Astrocyte (in vitro differentiated cells and primary cell): ENCODE measurements around the gene ST6GALNAC6. TPM values are rescaled to one million over a fixed set of nuclear protein-coding genes. Genes with fewer than 3 reads are reported as not detected.

Experiments
- DNase-seq: peaks from one replicate; pipeline ENCODE4 v3.0.0-alpha.2; 2010; ENCODE audit warnings: low read depth
- FAIRE-seq: peaks from 2 replicates; lab custom pipeline; 2011; peaks lifted over from hg19 to GRCh38; lab: Jason Lieb, UNC
- H2AFZ ChIP-seq: 2 replicates; pipeline ENCODE4 v1.6.0; 2012; ENCODE audit warnings: low read depth, low read length, inconsistent platforms
- H3K27ac ChIP-seq: 2 replicates; pipeline ENCODE4 v1.5.1; 2011; ENCODE audit warnings: low read depth, low read length, inconsistent platforms
- H3K27me3 ChIP-seq: 2 replicates; pipeline ENCODE4 v1.6.0; 2011; ENCODE audit warnings: low read length, inconsistent platforms; ENCODE audit not compliant: insufficient read depth
- H3K36me3 ChIP-seq: 2 replicates; pipeline ENCODE4 v1.5.1; 2011; ENCODE audit warnings: low read length, inconsistent platforms; ENCODE audit not compliant: insufficient read depth
- H3K4me1 ChIP-seq: 2 replicates; pipeline ENCODE4 v1.5.1; 2011; ENCODE audit warnings: low read length, inconsistent platforms; ENCODE audit not compliant: insufficient read depth
- H3K4me2 ChIP-seq: 2 replicates; pipeline ENCODE4 v1.6.0; 2012; ENCODE audit warnings: low read length, inconsistent platforms
- H3K4me3 ChIP-seq: 2 replicates; pipeline ENCODE4 v1.5.1; 2011; ENCODE audit warnings: low read depth, mild to moderate bottlenecking, low read length, inconsistent platforms; ENCODE audit not compliant: insufficient read depth
- H3K79me2 ChIP-seq: 2 replicates; pipeline ENCODE4 v1.6.0; 2012; ENCODE audit warnings: mild to moderate bottlenecking, low read length, inconsistent platforms; ENCODE audit not compliant: insufficient read depth
- H3K9ac ChIP-seq: 2 replicates; pipeline ENCODE4 v1.6.0; 2012; ENCODE audit warnings: mild to moderate bottlenecking, low read length, inconsistent platforms
- H3K9me3 ChIP-seq: 2 replicates; pipeline ENCODE4 v1.5.1; 2012; ENCODE audit warnings: low read depth, mild to moderate bottlenecking, low read length, inconsistent platforms; ENCODE audit not compliant: insufficient read depth
- H4K20me1 ChIP-seq: 2 replicates; pipeline ENCODE4 v1.6.0; 2012; ENCODE audit warnings: low read length, inconsistent platforms; ENCODE audit not compliant: insufficient read depth
- H3K27ac Mint-ChIP-seq: one replicate; pipeline ENCODE4 v1.8.0; 2021; ENCODE audit warnings: mild to moderate bottlenecking, mixed read lengths; ENCODE audit not compliant: unreplicated experiment
- H3K27me3 Mint-ChIP-seq: one replicate; pipeline ENCODE4 v1.8.0; 2021; ENCODE audit warnings: low read depth, mixed read lengths; ENCODE audit not compliant: unreplicated experiment
- H3K36me3 Mint-ChIP-seq: one replicate; pipeline ENCODE4 v1.8.0; 2021; ENCODE audit warnings: low read depth, mixed read lengths; ENCODE audit not compliant: unreplicated experiment
- H3K4me1 Mint-ChIP-seq: one replicate; pipeline ENCODE4 v1.8.0; 2021; ENCODE audit warnings: low read depth, mixed read lengths; ENCODE audit not compliant: unreplicated experiment
- H3K4me3 Mint-ChIP-seq: one replicate; pipeline ENCODE4 v1.8.0; 2021; ENCODE audit warnings: mild to moderate bottlenecking, moderate library complexity, mixed read lengths; ENCODE audit not compliant: unreplicated experiment
- H3K9me3 Mint-ChIP-seq: one replicate; pipeline ENCODE4 v1.8.0; 2021; ENCODE audit warnings: mild to moderate bottlenecking, mixed read lengths; ENCODE audit not compliant: unreplicated experiment
- CTCF ChIP-seq: IDR thresholded peaks from 2 replicates; pipeline ENCODE4 v1.5.1; 2011; ENCODE audit warnings: low read depth, mild to moderate bottlenecking, inconsistent platforms, low read length, moderate library complexity; ENCODE audit not compliant: insufficient read depth
- EZH2 ChIP-seq: IDR thresholded peaks from 2 replicates; pipeline ENCODE4 v1.6.1; 2012; ENCODE audit warnings: mild to moderate bottlenecking, low read length, inconsistent platforms; ENCODE audit not compliant: insufficient read depth
- total RNA-seq: library from RNA; stranded (reverse); gene quantifications from 2 replicates; pipeline ENCODE4 v1.2.1, GENCODE V29; 2021

ST6GALNAC6 gene
- total RNA-seq, 1 donor from 2014 or later, result 30.4 TPM

GRCh38 chr9:127925959-127926905, 26.8 kb upstream of the ST6GALNAC6 start:
- peaks cover 7% of the 10 kb centered on the region for H3K4me1 Mint-ChIP-seq
- H3K4me1 ChIP-seq, result peaks cover 39% of the 10 kb centered on the region
- H3K27ac Mint-ChIP-seq, result no peak overlapping the region
- H3K4me2 ChIP-seq, result peak overlapping the region; percentile 72
- no peak overlapping the region for H3K27ac ChIP-seq
- peaks cover 23% of the 10 kb centered on the region for H3K27me3 Mint-ChIP-seq
- FAIRE-seq (no peak), DNase-seq (no peak)
- peaks cover 1% of the 10 kb centered on the region for H3K36me3 Mint-ChIP-seq
- no peaks in the 10 kb centered on the region for H3K79me2 ChIP-seq
- no peaks in the 10 kb centered on the region for H3K27me3 ChIP-seq
- H3K4me3 ChIP-seq, result peak overlapping the region; percentile 31
- no peaks in the 10 kb centered on the region for H3K9me3 Mint-ChIP-seq
- no peaks in the 10 kb centered on the region for H3K36me3 ChIP-seq
- peak overlapping the region; percentile 45 for H3K9ac ChIP-seq
- H2AFZ ChIP-seq, result peak overlapping the region; percentile 64
- peak overlapping the region; percentile 67 for H3K4me3 Mint-ChIP-seq
- peaks cover 18% of the 10 kb centered on the region for H4K20me1 ChIP-seq
- no peak for TF ChIP-seq CTCF
- TF ChIP-seq EZH2, result no peak
- H3K9me3 ChIP-seq, result no peaks in the 10 kb centered on the region

GRCh38 chr9:127924736-127925444, 25.5 kb upstream of the ST6GALNAC6 start:
- no peak overlapping the region for H3K4me3 ChIP-seq
- FAIRE-seq (no peak), DNase-seq (no peak)
- no peaks in the 10 kb centered on the region for H3K36me3 ChIP-seq
- peaks cover 29% of the 10 kb centered on the region for H3K4me1 ChIP-seq
- H3K4me2 ChIP-seq, result no peak overlapping the region
- Mint-ChIP-seq H3K27me3 (peaks cover 23% of the 10 kb centered on the region), H3K4me1 (peaks cover 4% of the 10 kb centered on the region), H3K9me3 (no peaks in the 10 kb centered on the region), H3K27ac (peak overlapping the region; percentile 53), H3K36me3 (peaks cover 1% of the 10 kb centered on the region), H3K4me3 (no peak overlapping the region)
- no peaks in the 10 kb centered on the region for H3K27me3 ChIP-seq
- H3K79me2 ChIP-seq, result no peaks in the 10 kb centered on the region
- H3K27ac ChIP-seq, result no peak overlapping the region
- TF ChIP-seq EZH2, result no peak
- no peak for TF ChIP-seq CTCF
- no peaks in the 10 kb centered on the region for H3K9me3 ChIP-seq
- peaks cover 14% of the 10 kb centered on the region for H4K20me1 ChIP-seq
- H3K9ac ChIP-seq, result no peak overlapping the region
- H2AFZ ChIP-seq, result no peak overlapping the region
